ENCODE data around the gene DDX49. TPM values are rescaled to one million over a fixed set of nuclear protein-coding genes. Genes with fewer than 3 reads are reported as not detected.
A peak's percentile ranks its signal among the peaks of the same experiment; 100 is the strongest.

The DDX49 gene
- total RNA-seq (10 to 100 TPM; 39.4 to 46.4 TPM), polyA plus RNA-seq (10 to 100 TPM; 21.7 to 37.5 (median 24.7) TPM), total RNA-seq (31.7 to 133 (median 42.6) reads per million in 6 experiments)

- H3K9me3 Mint-ChIP-seq: no peaks in the 10 kb centered on the region
- peaks cover 0 to 47% (median 3%) of the 10 kb centered on the region in 3 donors for H3K36me3 Mint-ChIP-seq
- POLR2A ChIA-PET: interaction anchor here (0.6 to 2.4 kb wide), 17 partner anchors 10 to 946 kb away, joined by 3 to 19 read pairs (median 4); partner anchors contain the start of genes CRTC1, JUND, KXD1 and REX1BD
- H3K4me1 Mint-ChIP-seq: peaks cover 14 to 58% (median 43%) of the 10 kb centered on the region in 4 donors
- H3K27me3 Mint-ChIP-seq: no peaks in the 10 kb centered on the region
- DNase-seq (peak; percentile 85 to 99 (median 98)), ATAC-seq (peak; percentile 94 to 95)
- peak within 1 kb of the TSS; percentile 72 to 98 (median 96) for H3K27ac Mint-ChIP-seq
- H3K4me3 Mint-ChIP-seq: peak within 1 kb of the TSS; percentile 80 to 97 (median 92)
Measured at GRCh38 chr19:18919086-18919899, at the start of gene DDX49, which contains the start of gene COPE. Gene DDX49, plus strand, starts transcription at chr19:18919715. Its CDS starts 27 bp downstream, at chr19:18919742. Gene COPE, minus strand, starts transcription at chr19:18919387. Its CDS starts 39 bp downstream, at chr19:18919348.

GRCh38 chr19:18869781-18870530 is 49.6 kb upstream of the DDX49 start:
- Mint-ChIP-seq H3K4me1 (peaks cover 13 to 19% (median 14%) of the 10 kb centered on the region in 4 donors), H3K9me3 (peaks cover 0 to 2% (median 0%) of the 10 kb centered on the region in 9 donors), H3K36me3 (peaks cover 0 to 25% (median 0%) of the 10 kb centered on the region in 3 donors), H3K4me3 (peak overlapping the region in 1 of 10 donors; percentile 66), H3K27me3 (peaks cover 0 to 16% (median 3%) of the 10 kb centered on the region in 5 donors), H3K27ac (no peak overlapping the region)
- ATAC-seq (peak in 1 of 2 donors; percentile 8), DNase-seq (no peak)
- POLR2A ChIA-PET: no interaction called here

GRCh38 chr19:18870531-18871172 is 48.9 kb upstream of the DDX49 start:
- Mint-ChIP-seq H3K4me3 (peak overlapping the region in 9 of 10 donors; percentile 6 to 68 (median 47)), H3K4me1 (peaks cover 13 to 19% (median 14%) of the 10 kb centered on the region in 4 donors), H3K27ac (peak overlapping the region in 3 of 10 donors; percentile 56 to 83 (median 78)), H3K9me3 (peaks cover 0 to 2% (median 0%) of the 10 kb centered on the region in 9 donors), H3K36me3 (peaks cover 0 to 18% (median 0%) of the 10 kb centered on the region in 3 donors), H3K27me3 (peaks cover 0 to 16% (median 3%) of the 10 kb centered on the region in 5 donors)
- POLR2A ChIA-PET: interaction anchor here (0.6 kb wide), 1 partner anchor 20 kb away, joined by 4 read pairs; no protein-coding TSS in a partner anchor
- DNase-seq (no peak), ATAC-seq (no peak)

- ATAC-seq (no peak), DNase-seq (no peak)
- POLR2A ChIA-PET: interaction anchor here (0.6 kb wide), 1 partner anchor 19 kb away, joined by 4 read pairs; no protein-coding TSS in a partner anchor
- Mint-ChIP-seq H3K9me3 (peaks cover 0 to 2% (median 0%) of the 10 kb centered on the region in 9 donors), H3K4me3 (peak overlapping the region in 4 of 10 donors; percentile 15 to 52 (median 38)), H3K27me3 (peaks cover 0 to 16% (median 3%) of the 10 kb centered on the region in 5 donors), H3K27ac (peak overlapping the region in 1 of 10 donors; percentile 9), H3K4me1 (peaks cover 13 to 19% (median 14%) of the 10 kb centered on the region in 4 donors), H3K36me3 (peaks cover 0 to 10% (median 0%) of the 10 kb centered on the region in 3 donors)
Measured at GRCh38 chr19:18871543-18871942, 48.0 kb upstream of the DDX49 start.

GRCh38 chr19:18875726-18876125 is 43.8 kb upstream of the DDX49 start:
- Mint-ChIP-seq H3K4me3 (no peak overlapping the region), H3K27me3 (peaks cover 0 to 13% (median 3%) of the 10 kb centered on the region in 5 donors), H3K36me3 (no peaks in the 10 kb centered on the region), H3K4me1 (peaks cover 12 to 16% (median 12%) of the 10 kb centered on the region in 4 donors), H3K27ac (peak overlapping the region in 1 of 10 donors; percentile 60), H3K9me3 (peaks cover 0 to 2% (median 0%) of the 10 kb centered on the region in 9 donors)
- DNase-seq: no peak
- POLR2A ChIA-PET: no interaction called here
- no peak for ATAC-seq

- Mint-ChIP-seq H3K4me3 (no peak overlapping the region), H3K36me3 (no peaks in the 10 kb centered on the region), H3K4me1 (peaks cover 3 to 11% (median 6%) of the 10 kb centered on the region in 4 donors), H3K27me3 (peaks cover 0 to 2% (median 0%) of the 10 kb centered on the region in 5 donors), H3K27ac (peak overlapping the region in 2 of 10 donors; percentile 2 to 71), H3K9me3 (peaks cover 0 to 2% (median 0%) of the 10 kb centered on the region in 9 donors)
- ATAC-seq: no peak
- DNase-seq: no peak
- POLR2A ChIA-PET: interaction anchor here (0.6 kb wide), 1 partner anchor 662 kb away, joined by 5 read pairs; no protein-coding TSS in a partner anchor
Measured at GRCh38 chr19:18876865-18877264, 42.6 kb upstream of the DDX49 start.

GRCh38 chr19:18878058-18878797 is 41.3 kb upstream of the DDX49 start:
- Mint-ChIP-seq H3K9me3 (no peaks in the 10 kb centered on the region), H3K4me1 (peaks cover 0 to 4% (median under 1%) of the 10 kb centered on the region in 4 donors), H3K27ac (peak overlapping the region in 2 of 10 donors; percentile 11 to 51), H3K36me3 (no peaks in the 10 kb centered on the region), H3K4me3 (no peak overlapping the region), H3K27me3 (peaks cover 0 to 2% (median 0%) of the 10 kb centered on the region in 5 donors)
- POLR2A ChIA-PET: no interaction called here
- ATAC-seq (no peak), DNase-seq (no peak)

- no peak overlapping the region for H3K4me3 Mint-ChIP-seq
- no peak for DNase-seq
- POLR2A ChIA-PET: no interaction called here
- H3K36me3 Mint-ChIP-seq: no peaks in the 10 kb centered on the region
- H3K4me1 Mint-ChIP-seq: peaks cover 0 to 4% (median under 1%) of the 10 kb centered on the region in 4 donors
- peaks cover 0 to 2% (median 0%) of the 10 kb centered on the region in 5 donors for H3K27me3 Mint-ChIP-seq
- H3K27ac Mint-ChIP-seq: no peak overlapping the region
- ATAC-seq: peak in 1 of 2 donors; percentile 15
- H3K9me3 Mint-ChIP-seq: no peaks in the 10 kb centered on the region
Measured at GRCh38 chr19:18878858-18879578, 40.5 kb upstream of the DDX49 start.

- peak in 3 of 10 donors; percentile 19 to 29 (median 20) for DNase-seq
- Mint-ChIP-seq H3K9me3 (no peaks in the 10 kb centered on the region), H3K27ac (peak overlapping the region in 1 of 10 donors; percentile 48), H3K36me3 (no peaks in the 10 kb centered on the region), H3K4me1 (peaks cover 0 to 2% (median under 1%) of the 10 kb centered on the region in 4 donors), H3K27me3 (no peaks in the 10 kb centered on the region), H3K4me3 (no peak overlapping the region)
- POLR2A ChIA-PET: no interaction called here
- ATAC-seq: peak; percentile 68 to 81
Measured at GRCh38 chr19:18879579-18880373, 39.7 kb upstream of the DDX49 start.

- no peaks in the 10 kb centered on the region for H3K27me3 Mint-ChIP-seq
- POLR2A ChIA-PET: interaction anchor here (0.7 kb wide), 1 partner anchor 403 kb away, joined by 3 read pairs; no protein-coding TSS in a partner anchor
- no peak for ATAC-seq
- no peaks in the 10 kb centered on the region for H3K9me3 Mint-ChIP-seq
- no peak for DNase-seq
- H3K27ac Mint-ChIP-seq: peak overlapping the region in 2 of 10 donors; percentile 19 to 53
- H3K4me1 Mint-ChIP-seq: peaks cover 0 to 2% (median under 1%) of the 10 kb centered on the region in 4 donors
- H3K4me3 Mint-ChIP-seq: no peak overlapping the region
- H3K36me3 Mint-ChIP-seq: no peaks in the 10 kb centered on the region
Measured at GRCh38 chr19:18881491-18881890, 38.0 kb upstream of the DDX49 start.

Data from naive thymus-derived CD8-positive, alpha-beta T cell (primary cell).